ENCODE data around the gene MUC15.

GRCh38 chr11:26572770-26573402 lies 823 bp upstream of the MUC15 start:
- TF ChIP-seq, protein P1, sequence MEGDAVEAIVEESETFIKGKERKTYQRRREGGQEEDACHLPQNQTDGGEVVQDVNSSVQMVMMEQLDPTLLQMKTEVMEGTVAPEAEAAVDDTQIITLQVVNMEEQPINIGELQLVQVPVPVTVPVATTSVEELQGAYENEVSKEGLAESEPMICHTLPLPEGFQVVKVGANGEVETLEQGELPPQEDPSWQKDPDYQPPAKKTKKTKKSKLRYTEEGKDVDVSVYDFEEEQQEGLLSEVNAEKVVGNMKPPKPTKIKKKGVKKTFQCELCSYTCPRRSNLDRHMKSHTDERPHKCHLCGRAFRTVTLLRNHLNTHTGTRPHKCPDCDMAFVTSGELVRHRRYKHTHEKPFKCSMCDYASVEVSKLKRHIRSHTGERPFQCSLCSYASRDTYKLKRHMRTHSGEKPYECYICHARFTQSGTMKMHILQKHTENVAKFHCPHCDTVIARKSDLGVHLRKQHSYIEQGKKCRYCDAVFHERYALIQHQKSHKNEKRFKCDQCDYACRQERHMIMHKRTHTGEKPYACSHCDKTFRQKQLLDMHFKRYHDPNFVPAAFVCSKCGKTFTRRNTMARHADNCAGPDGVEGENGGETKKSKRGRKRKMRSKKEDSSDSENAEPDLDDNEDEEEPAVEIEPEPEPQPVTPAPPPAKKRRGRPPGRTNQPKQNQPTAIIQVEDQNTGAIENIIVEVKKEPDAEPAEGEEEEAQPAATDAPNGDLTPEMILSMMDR (IDR thresholded peaks at IDR 0.05), result no peak
- no peak for TF ChIP-seq POLR2A (IDR thresholded peaks at IDR 0.05)

Data from testis (tissue), 2 donors.